ENCODE measurements around the gene OR2C1.
A peak's percentile ranks its signal among the peaks of the same experiment; 100 is the strongest.

Gene OR2C1

GRCh38 chr16:3389663-3390338, 34.1 kb downstream of the OR2C1 start:
- DNase-seq: no peak

GRCh38 chr16:3400446-3400778, 44.7 kb downstream of the OR2C1 start:
- DNase-seq: no peak

GRCh38 chr16:3400779-3401688, 45.3 kb downstream of the OR2C1 start, which contains the start of the genes ZNF174 and ZSCAN32:
Gene ZNF174, plus strand, starts transcription at chr16:3401215. Its CDS starts 790 bp downstream, at chr16:3402005.
Gene ZSCAN32, minus strand, starts transcription at chr16:3401004. Its CDS starts 3,447 bp downstream, at chr16:3397557.
- DNase-seq: peak; percentile 84 to 99 (median 98)

- DNase-seq: peak in 2 of 58 donors; percentile 2 to 22
Measured at GRCh38 chr16:3401719-3402397, 46.2 kb downstream of the OR2C1 start.
